Effector memory CD4-positive, alpha-beta T cell (primary cell): ENCODE measurements around the gene TXNL4A.
"Not testable (repeated sequence)": the region's sequence is repeated elsewhere in the genome, so short reads cannot be mapped to it uniquely, and the experiment has no call there.

Source experiments
- DNase-seq, 3 donors: peaks; one replicate each; pipeline ENCODE4 v3.0.0-alpha.2; 2020
- H3K27ac ChIP-seq: 2 replicates; pipeline ENCODE4 v1.7.0; 2013; ENCODE audit warnings: mild to moderate bottlenecking, low read length, moderate library complexity; ENCODE audit not compliant: insufficient read depth, poor library complexity, severe bottlenecking
- H3K27me3 ChIP-seq: replicated peaks from 2 replicates; pipeline ENCODE4 v1.7.0; 2013; ENCODE audit warnings: mild to moderate bottlenecking, low read length; ENCODE audit not compliant: insufficient read depth, control insufficient read depth, poor library complexity, severe bottlenecking
- H3K36me3 ChIP-seq: 2 replicates; pipeline ENCODE4 v1.7.0; 2013; ENCODE audit warnings: mild to moderate bottlenecking, low read length, moderate library complexity; ENCODE audit not compliant: control insufficient read depth, insufficient read depth
- H3K4me1 ChIP-seq: 2 replicates; pipeline ENCODE4 v1.7.0; 2013; ENCODE audit warnings: low read length, mild to moderate bottlenecking; ENCODE audit not compliant: control insufficient read depth, insufficient read depth, poor library complexity, severe bottlenecking
- H3K4me3 ChIP-seq: 2 replicates; pipeline ENCODE4 v1.7.0; 2013; ENCODE audit warnings: low read length, low read depth, mild to moderate bottlenecking; ENCODE audit not compliant: insufficient read depth, poor library complexity, severe bottlenecking
- H3K9me3 ChIP-seq: 2 replicates; pipeline ENCODE4 v1.7.0; 2013; ENCODE audit warnings: mild to moderate bottlenecking, low read length, moderate library complexity; ENCODE audit not compliant: control insufficient read depth

TXNL4A gene

GRCh38 chr18:79965119-79965902, 23.1 kb downstream of the TXNL4A start:
- no peak for DNase-seq
- peaks cover 3% of the 10 kb centered on the region for H3K4me1 ChIP-seq
- peaks cover 3% of the 10 kb centered on the region for H3K36me3 ChIP-seq
- peak overlapping the region; percentile 50 for H3K27ac ChIP-seq
- H3K9me3 ChIP-seq = no peaks in the 10 kb centered on the region
- peak overlapping the region; percentile 62 for H3K4me3 ChIP-seq
- no peaks in the 10 kb centered on the region for H3K27me3 ChIP-seq

GRCh38 chr18:79964330-79965118, 23.8 kb downstream of the TXNL4A start, which contains the start of gene HSBP1L1:
TSS of gene HSBP1L1 (plus strand) at chr18:79964643. CDS start at chr18:79964736, 93 bp downstream.
- Histone ChIP-seq H3K4me1 (peaks cover 3% of the 10 kb centered on the region), H3K9me3 (no peaks in the 10 kb centered on the region), H3K27me3 (no peaks in the 10 kb centered on the region), H3K4me3 (peak within 1 kb of the TSS; percentile 62), H3K36me3 (no peaks in the 10 kb centered on the region), H3K27ac (peak within 1 kb of the TSS; percentile 51)
- DNase-seq = peak; percentile 36 to 53 (median 45)

GRCh38 chr18:79963658-79964329, 24.6 kb downstream of the TXNL4A start:
- peaks cover 3% of the 10 kb centered on the region for H3K4me1 ChIP-seq

GRCh38 chr18:79962835-79963657, 25.3 kb downstream of the TXNL4A start:
- Histone ChIP-seq H3K36me3 (no peaks in the 10 kb centered on the region), H3K4me1 (peaks cover 3% of the 10 kb centered on the region), H3K27ac (no peak overlapping the region), H3K4me3 (no peak overlapping the region), H3K9me3 (no peaks in the 10 kb centered on the region), H3K27me3 (no peaks in the 10 kb centered on the region)
- peak; percentile 38 to 46 (median 43) for DNase-seq

More at GRCh38 chr18:79963658-79964329, 24.6 kb downstream of the TXNL4A start:
- no peaks in the 10 kb centered on the region for H3K9me3 ChIP-seq
- H3K27ac ChIP-seq = peak overlapping the region; percentile 51
- DNase-seq = no peak
- no peaks in the 10 kb centered on the region for H3K27me3 ChIP-seq
- no peaks in the 10 kb centered on the region for H3K36me3 ChIP-seq
- H3K4me3 ChIP-seq = peak overlapping the region; percentile 62

- peaks cover 3% of the 10 kb centered on the region for H3K4me1 ChIP-seq
- no peak overlapping the region for H3K27ac ChIP-seq
- no peaks in the 10 kb centered on the region for H3K27me3 ChIP-seq
- H3K36me3 ChIP-seq = no peaks in the 10 kb centered on the region
- no peaks in the 10 kb centered on the region for H3K9me3 ChIP-seq
- no peak overlapping the region for H3K4me3 ChIP-seq
- no peak for DNase-seq
Observed at GRCh38 chr18:79962311-79962710, 26.1 kb downstream of the TXNL4A start.

GRCh38 chr18:79961527-79962291, 26.7 kb downstream of the TXNL4A start:
- no peak for DNase-seq
- H3K4me3 ChIP-seq = no peak overlapping the region
- H3K36me3 ChIP-seq = no peaks in the 10 kb centered on the region
- peaks cover 3% of the 10 kb centered on the region for H3K4me1 ChIP-seq
- no peak overlapping the region for H3K27ac ChIP-seq
- H3K27me3 ChIP-seq = no peaks in the 10 kb centered on the region
- no peaks in the 10 kb centered on the region for H3K9me3 ChIP-seq

- no peak overlapping the region for H3K4me3 ChIP-seq
Observed at GRCh38 chr18:79960921-79961526, 27.3 kb downstream of the TXNL4A start.

GRCh38 chr18:79960161-79960801, 28.1 kb downstream of the TXNL4A start:
- H3K4me1 ChIP-seq, H3K9me3 ChIP-seq, H3K27me3 ChIP-seq, H3K27ac ChIP-seq, DNase-seq, H3K36me3 ChIP-seq, H3K4me3 ChIP-seq: not testable (repeated sequence)

More at GRCh38 chr18:79960921-79961526, 27.3 kb downstream of the TXNL4A start:
- H3K4me1 ChIP-seq = peaks cover 3% of the 10 kb centered on the region
- no peaks in the 10 kb centered on the region for H3K27me3 ChIP-seq
- no peak for DNase-seq
- H3K27ac ChIP-seq = no peak overlapping the region
- no peaks in the 10 kb centered on the region for H3K9me3 ChIP-seq
- H3K36me3 ChIP-seq = no peaks in the 10 kb centered on the region
